Stimulated activated CD8-positive, alpha-beta memory T cell treated with anti-CD3 and anti-CD28 coated beads, Interleukin-15, amount 100 ng/mL, for 1 hour (primary cell): ENCODE results near the gene TREML2.
"Not testable (repeated sequence)": the region's sequence is repeated elsewhere in the genome, so short reads cannot be mapped to it uniquely, and the experiment has no call there.

Experiments used
- DNase-seq: peaks from one replicate; pipeline ENCODE4 v3.0.0-alpha.2; 2020; ENCODE audit warnings: low read depth

The TREML2 gene

GRCh38 chr6:41208439-41209106, 7.6 kb upstream of the TREML2 start:
- DNase-seq: no peak

DNA sequence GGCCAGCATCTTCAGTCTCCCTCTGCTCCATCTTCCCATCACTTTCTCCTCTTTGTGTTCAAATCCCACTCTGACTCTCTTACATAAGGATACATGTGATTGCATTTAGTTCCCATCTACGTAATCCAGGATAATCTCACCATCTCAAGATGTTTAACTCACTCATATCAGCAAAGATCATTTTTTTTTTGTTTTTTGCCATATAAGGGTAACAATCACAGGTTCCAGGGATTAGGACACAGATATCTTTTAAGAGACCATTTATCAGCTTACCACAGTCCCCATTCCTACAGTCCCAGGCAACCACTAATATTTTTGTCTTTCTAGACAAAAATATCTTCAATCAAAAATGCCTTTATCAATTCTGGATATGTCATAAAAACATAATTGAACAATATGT, 3.2 kb upstream of the TREML2 start:
- no peak for DNase-seq

DNA sequence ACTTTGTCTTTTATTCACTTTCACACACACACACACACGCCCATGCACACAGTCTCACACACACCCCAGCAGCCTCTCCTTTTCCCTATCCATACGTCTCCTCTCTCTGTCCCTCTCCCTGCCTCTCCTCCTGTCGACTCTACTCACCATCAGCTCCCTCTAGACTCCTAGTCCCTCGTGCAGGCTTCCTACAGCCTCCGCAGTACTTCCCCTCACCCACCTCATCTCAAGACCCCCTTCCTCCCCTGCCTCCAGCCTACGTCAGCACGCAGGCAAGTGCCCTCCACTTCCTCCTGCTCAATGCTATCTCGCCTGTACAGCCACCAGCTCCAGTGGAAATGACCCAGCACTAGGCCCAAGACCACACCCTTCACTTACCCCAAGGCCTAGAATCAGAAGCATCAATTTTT, 820 bp upstream of the TREML2 start:
- DNase-seq: no peak

- DNase-seq: peak; percentile 44
Measured at GRCh38 chr6:41200296-41200900, 551 bp downstream of the TREML2 start.

DNA sequence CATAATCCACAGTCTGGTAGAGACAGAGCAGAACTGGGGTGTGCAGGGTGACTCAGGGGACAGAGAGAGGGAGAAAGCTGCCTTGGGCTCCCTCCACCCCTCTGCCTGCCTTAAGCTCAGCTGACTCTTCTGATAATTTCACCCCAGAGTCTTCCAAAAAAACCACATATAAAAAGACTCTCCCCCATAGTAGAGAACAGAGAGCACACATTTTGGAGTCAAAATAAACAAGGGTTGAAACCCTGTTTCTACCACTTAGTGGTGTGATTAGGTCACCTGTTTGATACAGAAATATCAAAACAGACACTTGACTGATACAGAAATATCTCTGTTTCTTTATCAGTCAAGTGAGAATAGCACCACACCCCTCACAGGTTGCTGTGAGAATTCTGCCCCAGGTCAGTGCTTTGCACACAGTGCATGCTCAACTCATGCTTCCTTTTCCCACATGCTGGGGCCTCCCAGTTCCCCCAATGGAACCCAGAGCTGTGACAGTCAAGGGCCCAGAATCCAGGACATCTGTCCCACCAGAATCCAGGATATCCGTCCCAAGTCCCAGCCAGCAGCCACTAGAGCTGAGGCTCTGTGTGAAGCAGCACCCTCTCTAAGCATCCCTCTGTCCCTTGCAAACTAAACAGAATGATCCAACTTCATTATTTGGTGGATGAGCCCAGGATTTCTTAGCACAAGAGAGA, 1.2 kb downstream of the TREML2 start:
- DNase-seq: no peak

GRCh38 chr6:41197234-41197633, 3.7 kb downstream of the TREML2 start:
- DNase-seq: no peak

- DNase-seq: no peak
Measured at GRCh38 chr6:41194386-41194785, 6.6 kb downstream of the TREML2 start.

GRCh38 chr6:41193884-41194283, 7.1 kb downstream of the TREML2 start:
- no peak for DNase-seq

DNA sequence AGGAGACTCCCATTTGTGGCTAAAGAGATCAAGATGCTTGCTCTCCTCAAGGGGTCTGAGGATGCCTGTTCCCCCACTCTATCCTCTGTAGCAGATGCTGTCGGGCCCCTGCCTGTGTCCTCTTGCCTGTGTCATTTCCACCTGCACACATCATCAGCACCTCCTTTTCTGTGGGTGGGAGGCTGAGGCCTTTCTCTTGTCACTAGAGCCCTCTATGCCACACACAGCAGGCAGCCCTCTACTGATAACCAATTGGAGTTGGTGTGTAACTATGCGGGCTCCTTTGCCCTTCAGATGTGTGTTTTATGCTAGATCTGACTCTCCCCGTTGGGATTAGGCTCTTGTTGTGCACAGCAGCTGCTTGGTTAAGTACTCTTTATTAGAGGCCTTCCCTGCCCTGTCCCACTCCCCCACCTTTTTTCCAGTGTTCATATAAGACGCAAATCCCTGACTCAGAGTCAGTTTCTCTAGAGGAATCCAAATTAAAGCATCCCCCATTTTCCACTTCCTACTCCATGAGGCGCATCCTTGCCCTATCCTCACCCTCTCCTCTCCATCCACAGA, 7.7 kb downstream of the TREML2 start:
- no peak for DNase-seq

DNA sequence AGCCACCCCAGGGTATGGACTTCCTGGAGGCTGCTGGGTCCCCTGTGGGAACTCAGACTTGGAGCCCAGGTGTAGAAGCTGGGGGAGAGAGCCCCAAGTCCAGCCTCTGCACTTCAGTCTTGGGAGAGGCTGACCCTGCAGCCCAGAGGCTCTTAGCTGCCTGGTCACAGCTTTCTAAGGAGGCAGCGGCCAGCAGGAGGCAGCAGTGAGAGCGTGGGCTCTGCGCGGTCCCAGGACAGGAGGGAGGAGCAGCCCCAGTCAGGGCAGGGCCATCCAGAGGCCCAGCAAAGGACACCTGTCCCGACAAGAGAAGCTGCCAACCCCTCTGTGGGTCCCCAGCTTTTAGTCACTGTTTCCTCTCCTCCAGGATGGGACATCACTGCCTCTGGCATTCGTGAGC, 9.4 kb downstream of the TREML2 start:
- no peak for DNase-seq

DNA sequence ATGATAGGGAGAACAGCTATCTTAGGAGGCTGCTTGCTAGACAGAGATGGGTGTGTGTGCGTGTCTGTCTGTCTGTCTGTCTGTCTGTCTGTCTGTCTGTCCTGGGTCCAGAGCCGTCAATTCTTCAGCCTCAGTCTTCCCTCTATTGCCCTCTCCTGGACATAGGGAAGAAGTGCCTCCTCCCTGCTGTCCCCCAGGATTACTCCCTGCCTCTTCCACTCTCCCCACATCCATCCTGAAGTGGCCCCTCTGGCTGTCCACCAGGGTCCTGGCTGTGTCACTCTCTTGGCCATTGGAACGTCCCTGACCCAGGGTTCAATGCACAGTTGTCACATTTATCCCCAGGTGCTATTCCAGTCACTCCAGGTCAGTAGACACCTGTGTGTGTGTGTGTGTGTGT, 10.2 kb downstream of the TREML2 start:
- no peak for DNase-seq

DNA sequence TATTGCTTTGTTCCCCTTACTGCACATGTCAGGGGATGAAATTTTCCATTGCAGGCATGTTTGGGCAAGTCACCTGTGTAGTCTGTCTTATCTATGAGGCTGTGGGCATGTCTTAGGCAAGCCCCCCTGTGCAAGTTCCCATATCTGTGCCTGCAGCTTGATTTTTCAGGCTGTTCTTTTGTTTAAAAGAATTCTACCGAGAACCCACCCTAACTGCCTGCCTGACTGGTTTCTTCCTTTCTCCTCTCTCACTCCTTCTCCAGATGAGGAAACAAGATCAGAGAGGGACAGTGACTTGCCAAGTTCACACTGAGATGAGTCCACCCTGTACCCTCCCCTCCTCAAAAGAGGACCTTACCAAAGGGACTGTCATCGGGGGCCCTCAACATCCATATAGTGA, 11.0 kb downstream of the TREML2 start:
- DNase-seq: no peak

DNA sequence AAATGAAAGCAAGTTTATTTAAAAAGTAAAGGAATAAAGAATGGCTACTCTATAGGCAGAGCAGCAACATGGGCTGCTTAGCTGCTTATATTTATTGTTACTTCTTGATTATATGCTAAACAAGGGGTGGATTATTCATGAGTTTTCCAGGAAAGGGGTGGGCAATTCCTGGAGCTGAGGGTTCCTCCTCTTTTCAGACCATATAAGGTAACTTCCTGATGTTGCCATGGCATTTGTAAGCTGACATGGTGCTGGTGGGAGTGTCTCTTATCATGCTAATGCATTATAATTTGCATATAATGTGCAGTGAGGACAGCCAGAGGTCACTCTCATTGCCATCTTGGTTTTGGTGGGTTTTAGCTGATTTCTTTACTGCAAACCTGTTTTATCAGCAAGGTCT, 11.9 kb downstream of the TREML2 start:
- DNase-seq: not testable (repeated sequence)

DNA sequence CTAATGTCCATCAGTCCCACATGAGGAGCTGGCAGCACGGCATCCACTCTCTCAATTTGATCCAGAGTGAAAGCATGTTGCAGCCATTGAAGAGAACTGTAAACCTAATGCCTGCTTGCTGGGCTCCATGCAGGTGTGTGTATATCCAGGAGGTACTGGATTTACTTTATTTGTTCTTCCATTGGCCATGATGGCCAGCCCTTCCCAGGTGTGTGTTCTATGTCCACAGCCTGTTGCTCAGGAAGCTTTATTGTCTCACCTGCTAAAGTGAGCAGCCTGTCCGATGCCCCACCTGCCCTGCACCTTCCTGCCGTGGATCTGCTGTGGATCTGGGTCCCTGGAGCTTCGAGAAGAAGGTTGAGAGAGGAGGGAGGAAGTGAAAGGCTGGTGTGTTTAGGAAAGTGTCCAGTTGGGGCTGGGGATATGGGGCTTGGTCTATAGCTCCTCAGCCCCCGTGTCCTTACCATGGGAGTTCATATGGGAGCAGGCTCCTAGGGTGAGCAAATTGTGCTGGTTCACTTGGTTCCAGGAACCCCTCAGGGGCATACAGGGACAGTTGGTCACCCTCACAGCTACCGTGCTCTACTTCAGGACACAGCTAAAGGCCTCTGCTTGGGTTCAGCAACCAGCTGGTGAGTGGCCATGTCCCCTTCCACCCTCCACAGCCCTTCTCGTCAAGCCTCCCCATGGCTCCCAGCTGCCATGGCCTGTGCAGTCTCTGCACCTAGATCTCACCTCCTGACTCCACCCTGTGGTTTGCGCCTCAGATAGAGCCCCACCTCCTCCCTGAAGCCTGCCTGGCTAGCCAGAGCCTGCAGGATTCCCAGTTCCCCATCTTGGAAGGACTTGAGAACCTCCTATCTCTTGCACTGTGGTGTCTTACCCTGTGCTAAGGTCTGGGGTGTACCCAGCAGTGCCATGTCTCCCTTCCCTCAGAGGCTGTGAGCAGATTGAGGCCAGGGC, 12.7 kb downstream of the TREML2 start:
- DNase-seq: no peak

GRCh38 chr6:41186031-41186562, 14.9 kb downstream of the TREML2 start:
- DNase-seq: no peak

DNA sequence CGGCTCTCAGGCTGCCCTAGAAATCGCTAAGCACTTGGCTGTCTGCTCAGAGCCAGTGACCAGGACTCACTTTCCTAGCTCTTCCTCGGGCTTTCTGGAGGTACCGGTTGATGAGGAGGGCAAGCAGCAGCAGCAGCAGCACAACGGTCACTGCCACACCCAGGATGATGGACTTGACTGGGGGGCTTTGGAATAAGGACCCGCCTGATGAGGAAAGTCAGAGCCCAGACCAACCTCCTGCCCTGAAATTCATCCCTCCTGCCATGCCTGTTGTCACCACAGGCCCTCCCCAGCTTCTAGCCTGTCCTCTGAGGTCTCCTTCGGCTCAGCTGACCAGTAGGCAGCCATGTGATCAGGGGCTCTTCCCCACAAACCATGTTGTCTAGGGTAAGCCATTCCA, 16.2 kb downstream of the TREML2 start:
- no peak for DNase-seq

DNA sequence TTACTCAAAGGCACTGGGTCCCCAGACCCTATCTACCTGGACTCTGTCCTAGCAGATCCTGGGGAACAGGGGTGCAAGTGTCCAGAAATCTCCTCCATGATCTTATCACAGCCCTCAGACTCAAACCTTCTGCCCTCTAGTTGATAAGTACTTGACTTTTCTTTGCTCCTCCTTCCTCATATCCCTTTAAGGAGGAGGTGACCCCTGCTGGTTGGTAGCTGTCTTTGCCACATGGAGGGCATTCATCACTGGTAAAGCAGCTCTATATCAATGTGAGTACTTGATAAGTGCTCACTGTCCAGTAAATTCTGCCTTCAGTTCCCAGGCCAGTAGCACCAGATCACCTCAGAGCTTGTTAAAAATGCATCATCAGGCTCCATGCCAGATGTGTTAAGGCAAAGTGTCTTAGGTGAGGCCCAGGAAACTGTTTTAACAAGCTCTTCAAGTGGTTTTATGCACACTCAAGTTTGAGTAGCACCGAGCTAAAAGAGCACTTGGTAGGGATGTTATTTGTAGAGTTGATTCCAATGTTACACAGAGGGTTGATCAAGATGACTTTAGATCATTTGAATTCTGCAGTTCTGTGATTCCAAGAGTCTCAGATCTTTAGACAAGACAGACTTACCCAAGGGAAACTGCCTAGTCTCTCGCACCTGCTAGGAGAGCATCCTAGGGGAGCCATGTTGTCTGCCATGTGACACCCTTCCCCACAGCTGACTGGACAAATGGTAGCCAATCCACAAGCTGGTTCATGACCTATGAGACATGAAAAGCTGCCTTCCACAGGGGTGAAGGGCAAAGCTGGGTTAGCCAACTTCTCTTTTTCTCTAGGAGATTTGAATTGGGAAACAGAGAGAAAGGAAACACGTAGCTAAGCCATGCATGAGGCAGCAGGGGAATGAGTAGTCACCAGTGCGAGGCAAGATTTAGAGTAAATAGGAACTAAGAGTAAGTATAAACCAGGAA, 18.6 kb downstream of the TREML2 start:
- DNase-seq: peak; percentile 20

- no peak for DNase-seq
Measured at GRCh38 chr6:41181566-41181965, 19.4 kb downstream of the TREML2 start.

DNA sequence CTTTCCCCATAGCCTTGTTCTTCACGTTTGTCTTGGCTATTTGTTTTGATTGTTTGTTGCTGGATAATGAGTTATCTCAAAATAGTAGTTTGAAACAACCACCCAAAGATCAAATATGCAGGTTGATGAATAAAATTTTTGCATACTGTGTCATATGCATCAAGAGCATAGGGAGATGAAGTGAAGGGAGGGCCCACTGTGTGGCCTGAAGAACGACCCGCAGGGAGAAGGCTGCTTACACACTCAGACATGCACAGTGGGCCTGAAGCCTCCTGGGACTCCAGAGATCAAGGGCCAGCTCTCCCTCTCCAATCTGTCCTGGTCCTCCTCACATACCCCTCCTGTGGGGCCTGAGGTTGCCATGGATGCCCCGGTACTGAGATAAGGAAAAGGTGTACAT, 21.8 kb downstream of the TREML2 start:
- no peak for DNase-seq

GRCh38 chr6:41177695-41178094, 23.3 kb downstream of the TREML2 start:
- no peak for DNase-seq

GRCh38 chr6:41177287-41177686, 23.7 kb downstream of the TREML2 start:
- DNase-seq: no peak
